Measurements from ENCODE around the gene LDB3.

- no peak for TF ChIP-seq EZH2 (IDR thresholded peaks at IDR 0.05; ENCODE audit: borderline replicate concordance, low read length)
- TF ChIP-seq, protein P1, sequence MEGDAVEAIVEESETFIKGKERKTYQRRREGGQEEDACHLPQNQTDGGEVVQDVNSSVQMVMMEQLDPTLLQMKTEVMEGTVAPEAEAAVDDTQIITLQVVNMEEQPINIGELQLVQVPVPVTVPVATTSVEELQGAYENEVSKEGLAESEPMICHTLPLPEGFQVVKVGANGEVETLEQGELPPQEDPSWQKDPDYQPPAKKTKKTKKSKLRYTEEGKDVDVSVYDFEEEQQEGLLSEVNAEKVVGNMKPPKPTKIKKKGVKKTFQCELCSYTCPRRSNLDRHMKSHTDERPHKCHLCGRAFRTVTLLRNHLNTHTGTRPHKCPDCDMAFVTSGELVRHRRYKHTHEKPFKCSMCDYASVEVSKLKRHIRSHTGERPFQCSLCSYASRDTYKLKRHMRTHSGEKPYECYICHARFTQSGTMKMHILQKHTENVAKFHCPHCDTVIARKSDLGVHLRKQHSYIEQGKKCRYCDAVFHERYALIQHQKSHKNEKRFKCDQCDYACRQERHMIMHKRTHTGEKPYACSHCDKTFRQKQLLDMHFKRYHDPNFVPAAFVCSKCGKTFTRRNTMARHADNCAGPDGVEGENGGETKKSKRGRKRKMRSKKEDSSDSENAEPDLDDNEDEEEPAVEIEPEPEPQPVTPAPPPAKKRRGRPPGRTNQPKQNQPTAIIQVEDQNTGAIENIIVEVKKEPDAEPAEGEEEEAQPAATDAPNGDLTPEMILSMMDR (IDR thresholded peaks at IDR 0.05; ENCODE audit: low read length): no peak
Observed at GRCh38 chr10:86657396-86658011, 10.8 kb upstream of the LDB3 start.

All from OCI-LY1 (cell line).